MM.1S (cell line): ENCODE measurements around the gene OR4D9.

Source experiments
- DNase-seq: peaks from one replicate; pipeline ENCODE4 v3.0.0-alpha.2; 2015
- H2AFZ ChIP-seq: fragments of 300-600 bp; sonication (generic); 2 replicates; pipeline ENCODE4 v1.6.0; 2016; ENCODE audit warnings: antibody characterized with exemption, low read length
- H3F3A ChIP-seq: fragments of 300-600 bp; sonication (generic); 2 replicates; pipeline ENCODE4 v1.6.1; 2016; ENCODE audit warnings: mild to moderate bottlenecking, antibody characterized with exemption, low read length, moderate library complexity, mixed read lengths; ENCODE audit not compliant: insufficient read depth
- H3K27ac ChIP-seq: fragments of 300-600 bp; sonication (generic); 2 replicates; pipeline ENCODE4 v1.5.1; 2016; ENCODE audit warnings: mild to moderate bottlenecking, low read length
- H3K27me3 ChIP-seq: fragments of 300-600 bp; sonication (generic); replicated peaks from 2 replicates; pipeline ENCODE4 v1.6.0; 2016; ENCODE audit warnings: low read length; ENCODE audit not compliant: insufficient read depth
- H3K36me3 ChIP-seq: fragments of 300-600 bp; sonication (generic); replicated peaks from 2 replicates; pipeline ENCODE4 v1.6.1; 2016; ENCODE audit warnings: mild to moderate bottlenecking, low read length, mixed read lengths; ENCODE audit not compliant: insufficient read depth
- H3K4me1 ChIP-seq: fragments of 300-600 bp; sonication (generic); 2 replicates; pipeline ENCODE4 v1.6.1; 2016; ENCODE audit warnings: low read length, mixed read lengths
- H3K4me2 ChIP-seq: fragments of 300-600 bp; sonication (generic); 2 replicates; pipeline ENCODE4 v1.6.0; 2016; ENCODE audit warnings: low read depth, low read length
- H3K4me3 ChIP-seq: fragments of 300-600 bp; sonication (generic); 2 replicates; pipeline ENCODE4 v1.5.1; 2016; ENCODE audit warnings: low read length, mixed read lengths
- H3K79me2 ChIP-seq: fragments of 300-600 bp; sonication (generic); 2 replicates; pipeline ENCODE4 v1.6.1; 2016; ENCODE audit warnings: mixed run types, low read length, mixed read lengths
- H3K9ac ChIP-seq: fragments of 300-600 bp; sonication (generic); 2 replicates; pipeline ENCODE4 v1.6.1; 2016; ENCODE audit warnings: low read length, mixed read lengths
- H3K9me2 ChIP-seq: fragments of 300-600 bp; sonication (generic); replicated peaks from 2 replicates; pipeline ENCODE4 v1.6.1; 2016; ENCODE audit warnings: mild to moderate bottlenecking, low read length, mixed read lengths; ENCODE audit not compliant: insufficient read depth
- H3K9me3 ChIP-seq: fragments of 300-600 bp; sonication (generic); replicated peaks from 2 replicates; pipeline ENCODE4 v1.6.1; 2016; ENCODE audit warnings: mild to moderate bottlenecking, low read length, mixed read lengths; ENCODE audit not compliant: insufficient read depth
- H4K20me1 ChIP-seq: fragments of 300-600 bp; sonication (generic); 2 replicates; pipeline ENCODE4 v1.6.1; 2016; ENCODE audit warnings: mild to moderate bottlenecking, low read length, moderate library complexity, mixed read lengths; ENCODE audit not compliant: insufficient read depth
- EZH2 ChIP-seq: fragments of 300-600 bp; sonication (generic); optimal IDR thresholded peaks from 2 replicates; pipeline ENCODE3; 2017; ENCODE audit warnings: low read depth, mild to moderate bottlenecking, antibody characterized with exemption, low read length, mixed read lengths
- EZH2phosphoT487 ChIP-seq: fragments of 300-600 bp; sonication (generic); IDR thresholded peaks from 2 replicates; pipeline ENCODE4 v1.6.1; 2018; ENCODE audit warnings: antibody characterized with exemption, low read length
- TF ChIP-seq, protein P1 (sequence below): fragments of 300-600 bp; sonication (generic); IDR thresholded peaks from 2 replicates; pipeline ENCODE4 v1.5.1; 2016; ENCODE audit warnings: antibody characterized with exemption, low read length, mixed read lengths

The OR4D9 gene

DNA sequence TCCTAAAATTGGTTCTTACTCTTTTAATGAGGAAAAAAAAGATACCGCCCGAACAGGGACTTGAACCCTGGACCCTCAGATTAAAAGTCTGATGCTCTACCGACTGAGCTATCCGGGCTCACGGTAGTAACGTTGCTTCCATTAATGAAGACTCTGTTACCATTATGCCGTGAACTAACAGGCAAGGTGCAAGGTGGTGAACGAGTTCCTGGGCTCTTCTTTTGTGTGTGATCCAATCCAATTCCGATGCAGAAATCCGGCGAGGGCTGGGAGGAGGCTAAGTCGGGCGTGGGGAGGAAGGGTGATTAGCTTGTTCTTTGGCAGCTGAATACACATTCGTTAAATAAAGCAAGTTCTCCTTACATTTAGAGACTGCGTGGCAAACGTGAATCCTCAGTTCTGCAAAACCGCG lies 49.0 kb downstream of the OR4D9 start:
- TF ChIP-seq EZH2phosphoT487 = no peak
- TF ChIP-seq, protein P1, sequence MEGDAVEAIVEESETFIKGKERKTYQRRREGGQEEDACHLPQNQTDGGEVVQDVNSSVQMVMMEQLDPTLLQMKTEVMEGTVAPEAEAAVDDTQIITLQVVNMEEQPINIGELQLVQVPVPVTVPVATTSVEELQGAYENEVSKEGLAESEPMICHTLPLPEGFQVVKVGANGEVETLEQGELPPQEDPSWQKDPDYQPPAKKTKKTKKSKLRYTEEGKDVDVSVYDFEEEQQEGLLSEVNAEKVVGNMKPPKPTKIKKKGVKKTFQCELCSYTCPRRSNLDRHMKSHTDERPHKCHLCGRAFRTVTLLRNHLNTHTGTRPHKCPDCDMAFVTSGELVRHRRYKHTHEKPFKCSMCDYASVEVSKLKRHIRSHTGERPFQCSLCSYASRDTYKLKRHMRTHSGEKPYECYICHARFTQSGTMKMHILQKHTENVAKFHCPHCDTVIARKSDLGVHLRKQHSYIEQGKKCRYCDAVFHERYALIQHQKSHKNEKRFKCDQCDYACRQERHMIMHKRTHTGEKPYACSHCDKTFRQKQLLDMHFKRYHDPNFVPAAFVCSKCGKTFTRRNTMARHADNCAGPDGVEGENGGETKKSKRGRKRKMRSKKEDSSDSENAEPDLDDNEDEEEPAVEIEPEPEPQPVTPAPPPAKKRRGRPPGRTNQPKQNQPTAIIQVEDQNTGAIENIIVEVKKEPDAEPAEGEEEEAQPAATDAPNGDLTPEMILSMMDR = no peak
- no peak for TF ChIP-seq EZH2
- Histone ChIP-seq H3K36me3 (no peaks in the 10 kb centered on the region), H3K9me2 (no peaks in the 10 kb centered on the region), H3K9me3 (no peaks in the 10 kb centered on the region), H3K27me3 (peaks cover 9% of the 10 kb centered on the region), H2AFZ (peak overlapping the region; percentile 95), H3K79me2 (no peaks in the 10 kb centered on the region), H3K4me2 (peak overlapping the region; percentile 86), H3K4me3 (peak overlapping the region; percentile 91), H3F3A (peaks cover 51% of the 10 kb centered on the region), H4K20me1 (no peaks in the 10 kb centered on the region), H3K4me1 (peaks cover 15% of the 10 kb centered on the region), H3K9ac (peak overlapping the region; percentile 75), H3K27ac (peak overlapping the region; percentile 56; the same call in 1 of the 2 replicates)
- peak; percentile 68 for DNase-seq

DNA sequence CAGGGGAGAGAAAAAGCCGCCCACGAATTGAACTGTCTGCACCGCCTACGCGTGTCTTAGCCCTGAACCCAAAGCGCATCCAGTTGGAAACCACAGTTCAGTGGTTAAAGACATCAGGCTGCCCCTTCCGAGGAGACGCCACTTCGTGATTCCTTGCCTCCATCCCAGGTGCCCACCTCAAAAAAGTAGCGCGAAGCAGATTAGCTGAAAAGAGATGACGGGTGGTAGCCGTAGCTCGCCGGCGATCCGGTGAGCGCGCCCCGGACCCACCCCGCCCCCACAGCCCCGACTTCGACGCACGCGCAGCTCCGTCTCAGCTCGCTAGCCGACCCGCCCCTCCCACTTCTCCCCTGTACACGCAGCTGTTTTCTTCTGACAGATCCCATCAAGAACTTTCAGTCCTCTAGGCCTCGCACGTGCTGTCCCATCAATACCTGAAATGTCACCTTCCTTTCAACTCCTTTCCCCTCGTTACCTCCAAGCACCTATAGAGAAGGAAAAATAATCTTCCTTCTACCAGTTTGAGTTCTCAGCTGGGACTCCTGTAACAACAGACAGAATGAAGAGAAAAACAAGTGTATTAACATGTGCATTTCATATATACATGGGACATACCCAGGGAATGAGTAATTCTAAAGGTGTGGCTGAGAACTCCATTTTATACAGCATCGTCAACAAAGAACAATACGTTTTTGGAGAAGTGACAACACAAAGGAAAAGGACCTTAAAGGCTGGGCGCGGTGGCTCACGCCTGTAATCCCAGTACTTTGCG lies 49.5 kb downstream of the OR4D9 start:
- peak overlapping the region; percentile 75 for H3K9ac ChIP-seq

DNA sequence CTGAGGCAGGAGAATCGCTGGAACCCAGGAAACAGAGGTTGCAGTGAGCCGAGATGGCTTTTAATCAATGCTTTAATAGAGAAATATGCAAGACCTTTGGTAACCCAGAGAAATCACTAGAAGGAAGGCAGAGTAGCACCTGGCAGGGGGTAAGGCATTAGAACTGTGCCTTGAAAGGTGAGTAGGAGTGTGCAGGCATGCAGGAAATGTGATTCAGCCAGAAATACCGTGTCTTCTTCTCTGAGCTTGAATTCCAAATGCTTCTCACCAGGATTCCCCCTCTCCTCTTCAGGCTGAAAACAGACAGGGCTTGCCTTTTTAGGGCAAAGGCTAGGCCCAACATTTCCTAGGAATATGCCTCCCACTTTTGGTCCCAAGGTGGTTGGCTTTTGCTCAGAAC lies 51.0 kb downstream of the OR4D9 start:
- peaks cover 4% of the 10 kb centered on the region for H3K4me1 ChIP-seq
- no peak for DNase-seq
- H3K36me3 ChIP-seq = no peaks in the 10 kb centered on the region
- no peak overlapping the region for H3K9ac ChIP-seq
- H3K4me3 ChIP-seq = no peak overlapping the region
- H3K4me2 ChIP-seq = no peak overlapping the region
- no peaks in the 10 kb centered on the region for H3K9me3 ChIP-seq
- H3K79me2 ChIP-seq = no peaks in the 10 kb centered on the region
- no peak overlapping the region for H2AFZ ChIP-seq
- H3K9me2 ChIP-seq = 0 out of 2 replicates have a peak, but pooled peaks cover 3% of the 10 kb centered on the region
- TF ChIP-seq, protein P1 = no peak
- TF ChIP-seq EZH2phosphoT487 = no peak
- TF ChIP-seq EZH2 = no peak
- no peaks in the 10 kb centered on the region; the same call in 1 of the 2 replicates for H3K27me3 ChIP-seq
- H3K27ac ChIP-seq = no peak overlapping the region
- peaks cover 48% of the 10 kb centered on the region for H3F3A ChIP-seq
- H4K20me1 ChIP-seq = no peaks in the 10 kb centered on the region

More for the DNA sequence above, 49.5 kb downstream of the OR4D9 start:
- Histone ChIP-seq H4K20me1 (no peaks in the 10 kb centered on the region), H3K27ac (peak overlapping the region; percentile 56; the same call in 1 of the 2 replicates), H2AFZ (peak overlapping the region; percentile 95), H3K9me2 (no peaks in the 10 kb centered on the region), H3K36me3 (no peaks in the 10 kb centered on the region), H3K27me3 (peaks cover 3% of the 10 kb centered on the region), H3K4me1 (peaks cover 13% of the 10 kb centered on the region), H3K9me3 (no peaks in the 10 kb centered on the region), H3K4me2 (peak overlapping the region; percentile 86), H3K4me3 (peak overlapping the region; percentile 91), H3K79me2 (no peaks in the 10 kb centered on the region), H3F3A (peaks cover 51% of the 10 kb centered on the region)
- TF ChIP-seq, protein P1 = no peak
- TF ChIP-seq EZH2phosphoT487 (no peak), EZH2 (no peak)
- peak; percentile 89 for DNase-seq
